Middle frontal gyrus (tissue), 1 donor: ENCODE results near the gene TCP11L2.

Source experiments
- DNase-seq: peaks from one replicate; pipeline ENCODE4 v3.0.0-alpha.2; 2015; ENCODE audit warnings: low spot score; ENCODE audit errors: extremely low spot score

Gene TCP11L2

DNA sequence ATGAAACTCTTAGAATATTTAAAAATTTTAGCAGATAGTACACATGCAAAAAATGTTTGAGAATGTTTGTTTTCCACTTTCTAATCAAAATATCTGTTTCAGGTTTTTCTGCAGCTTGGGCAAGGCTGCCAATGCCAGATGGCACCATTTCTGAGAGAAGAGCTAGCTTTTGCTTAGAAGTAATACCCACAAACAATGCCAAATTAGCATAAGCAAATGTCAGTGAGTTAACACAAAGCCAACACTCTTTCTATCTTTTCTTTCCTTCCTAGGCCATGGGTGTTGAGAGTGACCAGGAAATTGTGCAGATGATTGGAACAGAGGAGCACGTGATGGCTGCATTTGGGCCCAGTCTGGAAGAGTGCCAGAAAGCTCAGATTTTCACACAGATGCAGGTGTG is 90.2 kb downstream of the TCP11L2 start:
- DNase-seq = no peak
